ENCODE measurements around the gene TLR5. TPM values are rescaled to one million over a fixed set of nuclear protein-coding genes. Genes with fewer than 3 reads are reported as not detected.

The TLR5 gene
- total RNA-seq, 1 experiment from 2014 or later = 2.5 TPM

- H3K9me3 ChIP-seq (ENCODE audit: insufficient read depth, low read depth) = no peaks in the 10 kb centered on the region
- no peak overlapping the region for H3K4me2 ChIP-seq
- H3K36me3 ChIP-seq (ENCODE audit: low read depth) = no peaks in the 10 kb centered on the region
- intact Hi-C loops (cut with micrococcal nuclease; ENCODE audit: unreplicated experiment) = no loop called here
- POLR2A ChIA-PET (ENCODE audit: unreplicated experiment) = no interaction called here
- no peak for TF ChIP-seq CTCF (conservative IDR thresholded peaks at IDR 0.05)
- no peak for TF ChIP-seq EZH2 (IDR thresholded peaks at IDR 0.05; ENCODE audit: low read depth)
- H3K9me2 ChIP-seq (ENCODE audit: insufficient read depth) = no peaks in the 10 kb centered on the region
- H3F3A ChIP-seq (ENCODE audit: insufficient read depth, low read depth) = no peaks in the 10 kb centered on the region
- CTCF ChIA-PET = no interaction called here
- H4K20me1 ChIP-seq (ENCODE audit: insufficient read depth) = no peaks in the 10 kb centered on the region
- no peak overlapping the region for H2AFZ ChIP-seq
- BruUV-seq (replicated peaks) = no TSS peak
- no peaks in the 10 kb centered on the region for H3K79me2 ChIP-seq (ENCODE audit: low read depth)
- H3K4me3 ChIP-seq = no peak overlapping the region
- DNase-seq = no peak
- H3K27ac ChIP-seq = no peak overlapping the region
- no peaks in the 10 kb centered on the region for H3K4me1 ChIP-seq (replicated peaks; ENCODE audit: insufficient read depth)
- peaks cover 18% of the 10 kb centered on the region for H3K27me3 ChIP-seq (ENCODE audit: insufficient read depth, low read depth)
Measured at GRCh38 chr1:223067914-223068313, 75.1 kb downstream of the TLR5 start.

GRCh38 chr1:223066415-223066814 lies 76.6 kb downstream of the TLR5 start:
- POLR2A ChIA-PET (ENCODE audit: unreplicated experiment) = no interaction called here
- BruUV-seq (replicated peaks) = no TSS peak
- Histone ChIP-seq H3K4me1 (replicated peaks; ENCODE audit: insufficient read depth) (0 out of 2 replicates have a peak, but pooled peaks cover 9% of the 10 kb centered on the region), H4K20me1 (ENCODE audit: insufficient read depth) (no peaks in the 10 kb centered on the region), H3K9me3 (ENCODE audit: insufficient read depth, low read depth) (no peaks in the 10 kb centered on the region), H3K4me3 (no peak overlapping the region), H3F3A (ENCODE audit: insufficient read depth, low read depth) (no peaks in the 10 kb centered on the region; the same call in 1 of the 2 replicates), H3K4me2 (no peak overlapping the region), H3K27ac (no peak overlapping the region), H3K79me2 (ENCODE audit: low read depth) (no peaks in the 10 kb centered on the region), H3K27me3 (ENCODE audit: insufficient read depth, low read depth) (peaks cover 4% of the 10 kb centered on the region; the same call in 1 of the 2 replicates), H3K9me2 (ENCODE audit: insufficient read depth) (no peaks in the 10 kb centered on the region), H3K36me3 (ENCODE audit: low read depth) (no peaks in the 10 kb centered on the region), H2AFZ (no peak overlapping the region)
- intact Hi-C loops (cut with micrococcal nuclease; ENCODE audit: unreplicated experiment) = no loop called here
- CTCF ChIA-PET = no interaction called here
- no peak for DNase-seq
- TF ChIP-seq CTCF (conservative IDR thresholded peaks at IDR 0.05) (no peak), EZH2 (IDR thresholded peaks at IDR 0.05; ENCODE audit: low read depth) (no peak)

GRCh38 chr1:223062177-223062576 lies 80.9 kb downstream of the TLR5 start:
- BruUV-seq (replicated peaks) = no TSS peak
- Histone ChIP-seq H3K4me2 (0 out of 2 replicates have a peak overlapping the region, but pooled peaks have one; percentile 7), H3K9me3 (ENCODE audit: insufficient read depth, low read depth) (no peaks in the 10 kb centered on the region), H3K4me3 (no peak overlapping the region), H3K27me3 (ENCODE audit: insufficient read depth, low read depth) (0 out of 2 replicates have a peak, but pooled peaks cover 3% of the 10 kb centered on the region), H3K27ac (no peak overlapping the region), H2AFZ (no peak overlapping the region), H3F3A (ENCODE audit: insufficient read depth, low read depth) (no peaks in the 10 kb centered on the region; the same call in 1 of the 2 replicates), H3K9me2 (ENCODE audit: insufficient read depth) (no peaks in the 10 kb centered on the region), H4K20me1 (ENCODE audit: insufficient read depth) (no peaks in the 10 kb centered on the region), H3K79me2 (ENCODE audit: low read depth) (no peaks in the 10 kb centered on the region), H3K36me3 (ENCODE audit: low read depth) (no peaks in the 10 kb centered on the region), H3K4me1 (replicated peaks; ENCODE audit: insufficient read depth) (0 out of 2 replicates have a peak, but pooled peaks cover 9% of the 10 kb centered on the region)
- CTCF ChIA-PET = no interaction called here
- intact Hi-C loops (cut with micrococcal nuclease; ENCODE audit: unreplicated experiment) = no loop called here
- TF ChIP-seq CTCF (conservative IDR thresholded peaks at IDR 0.05) (no peak), EZH2 (IDR thresholded peaks at IDR 0.05; ENCODE audit: low read depth) (no peak)
- DNase-seq = peak in 1 of 2 experiments; percentile 42
- POLR2A ChIA-PET (ENCODE audit: unreplicated experiment) = no interaction called here
